ENCODE data around the gene MSRB3.

Gene MSRB3

GRCh38 chr12:65368055-65368454 lies 89.6 kb downstream of the MSRB3 start:
- DNase-seq (no peak), ATAC-seq (no peak)
- no peaks in the 10 kb centered on the region for H3K36me3 Mint-ChIP-seq (ENCODE audit: low read depth)
- no peak overlapping the region for H3K27ac Mint-ChIP-seq
- H3K27me3 Mint-ChIP-seq: no peaks in the 10 kb centered on the region
- no peaks in the 10 kb centered on the region for H3K9me3 Mint-ChIP-seq
- H3K4me1 Mint-ChIP-seq: no peaks in the 10 kb centered on the region
- H3K4me3 Mint-ChIP-seq: no peak overlapping the region

GRCh38 chr12:65372574-65372973 lies 94.1 kb downstream of the MSRB3 start:
- no peak for DNase-seq
- H3K27me3 Mint-ChIP-seq: no peaks in the 10 kb centered on the region
- no peak for ATAC-seq

GRCh38 chr12:65384240-65384639 lies 105.8 kb downstream of the MSRB3 start:
- Mint-ChIP-seq H3K4me1 (no peaks in the 10 kb centered on the region), H3K27ac (no peak overlapping the region), H3K27me3 (no peaks in the 10 kb centered on the region), H3K36me3 (ENCODE audit: low read depth) (no peaks in the 10 kb centered on the region), H3K4me3 (no peak overlapping the region), H3K9me3 (no peaks in the 10 kb centered on the region)
- no peak for ATAC-seq
- DNase-seq: no peak

More at GRCh38 chr12:65372574-65372973, 94.1 kb downstream of the MSRB3 start:
- Mint-ChIP-seq H3K9me3 (no peaks in the 10 kb centered on the region), H3K4me1 (no peaks in the 10 kb centered on the region), H3K36me3 (ENCODE audit: low read depth) (no peaks in the 10 kb centered on the region), H3K27ac (no peak overlapping the region), H3K4me3 (no peak overlapping the region)

GRCh38 chr12:65387396-65387795 lies 108.9 kb downstream of the MSRB3 start:
- no peaks in the 10 kb centered on the region for H3K36me3 Mint-ChIP-seq (ENCODE audit: low read depth)
- H3K9me3 Mint-ChIP-seq: no peaks in the 10 kb centered on the region
- H3K4me3 Mint-ChIP-seq: no peak overlapping the region
- H3K4me1 Mint-ChIP-seq: no peaks in the 10 kb centered on the region
- DNase-seq (no peak), ATAC-seq (no peak)
- H3K27me3 Mint-ChIP-seq: no peaks in the 10 kb centered on the region
- H3K27ac Mint-ChIP-seq: no peak overlapping the region

DNA sequence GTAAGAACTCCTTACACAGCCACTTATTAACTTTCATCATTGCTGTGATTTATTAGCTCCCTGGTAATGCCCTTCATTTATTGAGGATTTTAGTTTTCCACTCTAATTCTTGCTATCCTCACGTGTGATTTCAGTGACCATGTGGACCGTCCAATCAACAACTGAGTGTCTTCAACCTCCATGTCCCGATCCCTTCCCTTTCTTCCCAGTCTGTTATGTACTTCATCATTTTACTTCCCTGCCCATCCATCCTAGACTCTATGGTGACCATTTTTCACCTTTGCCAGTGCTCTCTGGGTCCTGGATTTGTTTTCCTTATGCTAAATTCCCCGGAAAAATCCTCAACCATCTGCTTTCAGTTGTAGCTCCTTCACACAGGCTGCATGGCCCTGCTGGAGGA lies 111.0 kb downstream of the MSRB3 start:
- DNase-seq (no peak), ATAC-seq (no peak)
- Mint-ChIP-seq H3K27me3 (no peaks in the 10 kb centered on the region), H3K4me1 (no peaks in the 10 kb centered on the region), H3K9me3 (no peaks in the 10 kb centered on the region), H3K4me3 (no peak overlapping the region), H3K27ac (no peak overlapping the region), H3K36me3 (ENCODE audit: low read depth) (peaks cover 2% of the 10 kb centered on the region)

- ATAC-seq (no peak), DNase-seq (no peak)
- Mint-ChIP-seq H3K4me1 (no peaks in the 10 kb centered on the region), H3K9me3 (peaks cover 6% of the 10 kb centered on the region), H3K36me3 (ENCODE audit: low read depth) (peaks cover 2% of the 10 kb centered on the region), H3K27ac (no peak overlapping the region), H3K27me3 (no peaks in the 10 kb centered on the region), H3K4me3 (no peak overlapping the region)
Observed at GRCh38 chr12:65391711-65392110, 113.2 kb downstream of the MSRB3 start.

DNA sequence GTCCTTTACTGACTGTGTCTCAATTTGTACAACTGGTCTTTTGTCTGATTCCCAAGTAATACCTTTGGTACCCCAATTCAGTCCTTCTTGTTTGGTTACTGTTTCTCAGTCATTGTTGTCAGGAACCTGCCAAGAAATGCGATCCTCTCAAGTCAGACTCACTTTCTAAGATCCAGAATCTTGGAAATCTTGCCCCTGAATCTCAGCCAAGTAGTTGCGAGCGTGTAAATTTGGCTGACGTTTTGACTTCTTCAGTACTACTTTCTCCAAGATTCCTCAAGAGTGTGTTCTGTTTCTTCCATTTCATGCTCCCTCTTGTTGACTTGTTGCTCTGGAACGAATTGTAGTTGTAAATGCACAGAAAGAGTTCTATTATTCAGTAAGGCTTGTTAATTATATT lies 114.0 kb downstream of the MSRB3 start:
- H3K4me3 Mint-ChIP-seq: no peak overlapping the region
- H3K9me3 Mint-ChIP-seq: peaks cover 6% of the 10 kb centered on the region
- DNase-seq (no peak), ATAC-seq (no peak)
- H3K27me3 Mint-ChIP-seq: no peaks in the 10 kb centered on the region
- H3K4me1 Mint-ChIP-seq: no peaks in the 10 kb centered on the region
- peaks cover 2% of the 10 kb centered on the region for H3K36me3 Mint-ChIP-seq (ENCODE audit: low read depth)
- no peak overlapping the region for H3K27ac Mint-ChIP-seq

DNA sequence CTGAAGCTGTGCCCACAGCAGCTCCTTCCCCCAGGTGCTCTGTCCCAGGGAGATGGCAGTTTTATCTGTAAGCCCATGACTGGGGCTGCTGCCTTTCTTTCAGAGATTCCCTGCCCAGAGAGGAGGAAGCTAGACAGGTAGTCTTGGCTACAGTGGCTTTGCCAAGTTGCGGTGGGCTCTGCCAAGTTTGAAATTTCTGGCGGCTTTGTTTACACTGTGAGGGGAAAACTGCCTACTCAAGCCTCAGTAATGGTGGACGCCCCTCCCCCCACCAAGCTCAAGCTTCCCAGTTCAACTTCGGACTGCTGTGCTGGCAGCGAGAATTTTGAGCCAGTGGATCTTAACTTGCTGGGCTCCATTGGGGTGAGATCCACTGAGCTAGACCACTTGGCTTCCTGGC lies 124.7 kb downstream of the MSRB3 start:
- H3K4me3 Mint-ChIP-seq: no peak overlapping the region
- H3K27me3 Mint-ChIP-seq: peaks cover 3% of the 10 kb centered on the region
- ATAC-seq (no peak), DNase-seq (no peak)
- no peaks in the 10 kb centered on the region for H3K36me3 Mint-ChIP-seq (ENCODE audit: low read depth)
- peaks cover 8% of the 10 kb centered on the region for H3K9me3 Mint-ChIP-seq
- no peak overlapping the region for H3K27ac Mint-ChIP-seq
- no peaks in the 10 kb centered on the region for H3K4me1 Mint-ChIP-seq

DNA sequence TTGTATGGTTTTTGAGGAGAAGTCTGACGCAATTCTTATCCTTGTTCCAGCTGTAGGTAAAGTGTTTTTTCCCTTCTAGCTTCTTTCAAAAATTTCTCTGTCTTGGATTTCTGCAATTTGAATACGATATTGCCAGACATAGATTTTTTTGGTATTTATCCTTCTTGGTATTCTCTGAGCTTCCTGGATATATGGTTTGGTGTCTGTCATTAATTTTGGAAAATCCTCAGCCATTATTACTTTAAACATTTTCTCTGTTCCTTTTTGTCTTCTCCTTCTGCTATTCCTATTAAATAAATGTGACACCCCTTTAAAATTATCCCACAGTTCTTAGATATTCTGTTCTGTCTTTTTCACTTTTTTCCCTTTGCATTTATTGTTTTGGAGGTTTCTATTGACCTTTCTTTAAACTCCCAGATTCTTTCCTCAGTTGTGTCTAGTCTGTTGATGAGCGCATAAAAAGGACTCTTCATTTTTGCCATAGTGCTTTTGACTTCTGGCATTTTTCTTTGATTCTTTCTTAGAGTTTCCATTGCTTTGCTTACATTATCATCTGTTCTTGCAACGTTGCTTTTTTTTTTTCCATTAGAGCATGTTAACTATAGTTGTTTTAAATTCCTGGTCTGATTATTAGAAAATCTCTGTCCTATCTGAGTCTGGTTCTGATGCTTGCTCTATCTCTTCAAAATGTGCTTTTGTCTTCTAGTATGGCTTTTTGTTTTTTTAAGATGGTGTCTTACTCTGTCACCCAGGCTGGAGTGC lies 129.1 kb downstream of the MSRB3 start:
- no peak overlapping the region for H3K4me3 Mint-ChIP-seq
- no peaks in the 10 kb centered on the region for H3K36me3 Mint-ChIP-seq (ENCODE audit: low read depth)
- no peak for DNase-seq
- no peak for ATAC-seq
- no peaks in the 10 kb centered on the region for H3K9me3 Mint-ChIP-seq
- H3K4me1 Mint-ChIP-seq: no peaks in the 10 kb centered on the region
- H3K27ac Mint-ChIP-seq: no peak overlapping the region
- H3K27me3 Mint-ChIP-seq: peaks cover 3% of the 10 kb centered on the region

- no peak overlapping the region for H3K27ac Mint-ChIP-seq
- no peak overlapping the region for H3K4me3 Mint-ChIP-seq
- H3K4me1 Mint-ChIP-seq: no peaks in the 10 kb centered on the region
- no peak for DNase-seq
- peaks cover 3% of the 10 kb centered on the region for H3K27me3 Mint-ChIP-seq
- H3K9me3 Mint-ChIP-seq: no peaks in the 10 kb centered on the region
- no peak for ATAC-seq
- no peaks in the 10 kb centered on the region for H3K36me3 Mint-ChIP-seq (ENCODE audit: low read depth)
Observed at GRCh38 chr12:65408441-65408840, 130.0 kb downstream of the MSRB3 start.

DNA sequence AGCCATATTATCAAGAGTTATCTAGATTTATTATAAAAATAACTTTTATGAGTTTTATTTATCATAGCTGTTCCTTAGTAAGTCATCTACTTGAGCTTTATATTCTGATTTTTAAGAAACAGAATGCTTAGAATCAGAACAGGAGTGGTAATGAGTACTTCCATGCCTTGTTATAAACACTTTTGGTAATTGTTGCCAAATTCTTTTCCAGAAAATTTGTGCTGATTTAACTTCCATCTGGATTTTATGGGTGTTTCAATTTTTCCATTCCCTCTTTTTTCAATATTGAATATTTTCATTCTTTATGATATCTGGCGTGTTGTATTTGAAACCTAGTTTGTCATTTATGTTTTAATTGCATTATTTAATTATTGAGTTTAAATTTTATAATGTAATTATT lies 131.2 kb downstream of the MSRB3 start:
- Mint-ChIP-seq H3K4me3 (no peak overlapping the region), H3K27me3 (peaks cover 3% of the 10 kb centered on the region), H3K27ac (no peak overlapping the region), H3K9me3 (no peaks in the 10 kb centered on the region), H3K4me1 (no peaks in the 10 kb centered on the region), H3K36me3 (ENCODE audit: low read depth) (no peaks in the 10 kb centered on the region)
- ATAC-seq (no peak), DNase-seq (no peak)

DNA sequence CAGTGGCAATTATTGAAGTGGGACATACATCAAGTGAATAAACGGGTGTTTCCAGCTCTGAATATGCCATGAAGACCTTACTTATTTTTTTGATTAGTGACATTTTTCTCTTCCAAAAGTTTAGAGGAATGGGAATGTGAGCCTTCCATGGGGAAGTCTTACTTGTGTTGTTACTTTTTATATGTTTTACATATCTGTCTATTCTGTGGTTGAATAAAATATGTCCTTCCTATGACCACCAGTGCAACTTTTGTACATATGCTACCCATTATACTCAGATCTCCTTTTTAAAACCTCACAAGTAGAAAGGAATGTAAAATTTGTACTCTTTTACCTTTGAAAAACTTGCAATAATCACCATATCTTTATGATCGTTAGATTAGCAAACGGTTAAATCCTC lies 132.7 kb downstream of the MSRB3 start:
- no peak for DNase-seq
- ATAC-seq: no peak
- H3K36me3 Mint-ChIP-seq (ENCODE audit: low read depth): no peaks in the 10 kb centered on the region
- no peaks in the 10 kb centered on the region for H3K4me1 Mint-ChIP-seq
- H3K27me3 Mint-ChIP-seq: peaks cover 3% of the 10 kb centered on the region
- H3K4me3 Mint-ChIP-seq: no peak overlapping the region
- no peak overlapping the region for H3K27ac Mint-ChIP-seq
- H3K9me3 Mint-ChIP-seq: no peaks in the 10 kb centered on the region

DNA sequence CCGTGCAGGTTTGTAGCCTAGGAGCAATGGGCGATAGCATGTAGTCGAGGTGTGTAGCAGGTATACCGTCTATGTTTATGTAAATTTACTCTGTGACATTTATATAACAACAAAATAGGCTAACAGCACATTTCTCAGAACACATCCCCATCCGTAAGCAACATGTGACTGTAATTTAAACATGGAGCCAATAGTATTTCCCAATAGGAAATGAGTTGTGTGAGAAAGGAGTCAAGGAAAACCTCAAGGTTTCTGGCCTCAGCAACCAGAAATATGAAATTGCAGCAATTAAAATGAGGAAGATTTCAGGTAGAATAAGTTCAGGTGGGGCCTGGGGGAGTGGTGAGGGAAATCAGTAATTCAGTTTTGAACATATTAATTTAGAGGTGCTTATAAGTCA lies 136.0 kb downstream of the MSRB3 start:
- H3K9me3 Mint-ChIP-seq: no peaks in the 10 kb centered on the region
- ATAC-seq: no peak

GRCh38 chr12:65415826-65416225 lies 137.3 kb downstream of the MSRB3 start:
- ATAC-seq (no peak), DNase-seq (no peak)
- Mint-ChIP-seq H3K36me3 (ENCODE audit: low read depth) (no peaks in the 10 kb centered on the region), H3K4me3 (no peak overlapping the region), H3K9me3 (peaks cover 5% of the 10 kb centered on the region), H3K27ac (no peak overlapping the region), H3K4me1 (no peaks in the 10 kb centered on the region), H3K27me3 (no peaks in the 10 kb centered on the region)

More for the DNA sequence above, 136.0 kb downstream of the MSRB3 start:
- Mint-ChIP-seq H3K36me3 (ENCODE audit: low read depth) (no peaks in the 10 kb centered on the region), H3K27me3 (no peaks in the 10 kb centered on the region), H3K4me3 (no peak overlapping the region), H3K4me1 (no peaks in the 10 kb centered on the region), H3K27ac (no peak overlapping the region)
- no peak for DNase-seq

- Mint-ChIP-seq H3K4me1 (no peaks in the 10 kb centered on the region), H3K27me3 (no peaks in the 10 kb centered on the region), H3K9me3 (peaks cover 20% of the 10 kb centered on the region), H3K36me3 (ENCODE audit: low read depth) (no peaks in the 10 kb centered on the region), H3K27ac (no peak overlapping the region), H3K4me3 (no peak overlapping the region)
- ATAC-seq: no peak
- no peak for DNase-seq
Observed at GRCh38 chr12:65419284-65420072, 141.0 kb downstream of the MSRB3 start.
